ENCODE results near the gene SMAD7.

DNA sequence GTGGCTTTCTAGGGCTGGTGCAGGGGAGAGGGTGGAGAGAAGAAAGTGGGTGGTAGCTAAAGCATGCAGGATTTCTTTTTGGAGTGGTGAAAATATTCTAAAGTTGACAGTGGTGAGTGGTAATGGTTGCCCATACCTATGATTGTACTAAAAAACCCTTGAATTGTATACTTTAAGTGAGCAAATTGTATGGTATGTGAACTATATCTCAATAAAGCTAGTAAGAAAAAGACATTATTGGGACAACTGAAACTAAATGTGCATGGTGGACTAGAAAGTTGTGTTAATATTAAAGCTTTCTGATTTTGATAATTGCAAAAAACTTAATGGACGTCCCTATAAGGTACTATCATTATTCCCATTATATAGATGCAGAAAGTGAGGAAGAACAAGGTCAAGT lies 50.3 kb downstream of the SMAD7 start:
- TF ChIP-seq, protein P1, sequence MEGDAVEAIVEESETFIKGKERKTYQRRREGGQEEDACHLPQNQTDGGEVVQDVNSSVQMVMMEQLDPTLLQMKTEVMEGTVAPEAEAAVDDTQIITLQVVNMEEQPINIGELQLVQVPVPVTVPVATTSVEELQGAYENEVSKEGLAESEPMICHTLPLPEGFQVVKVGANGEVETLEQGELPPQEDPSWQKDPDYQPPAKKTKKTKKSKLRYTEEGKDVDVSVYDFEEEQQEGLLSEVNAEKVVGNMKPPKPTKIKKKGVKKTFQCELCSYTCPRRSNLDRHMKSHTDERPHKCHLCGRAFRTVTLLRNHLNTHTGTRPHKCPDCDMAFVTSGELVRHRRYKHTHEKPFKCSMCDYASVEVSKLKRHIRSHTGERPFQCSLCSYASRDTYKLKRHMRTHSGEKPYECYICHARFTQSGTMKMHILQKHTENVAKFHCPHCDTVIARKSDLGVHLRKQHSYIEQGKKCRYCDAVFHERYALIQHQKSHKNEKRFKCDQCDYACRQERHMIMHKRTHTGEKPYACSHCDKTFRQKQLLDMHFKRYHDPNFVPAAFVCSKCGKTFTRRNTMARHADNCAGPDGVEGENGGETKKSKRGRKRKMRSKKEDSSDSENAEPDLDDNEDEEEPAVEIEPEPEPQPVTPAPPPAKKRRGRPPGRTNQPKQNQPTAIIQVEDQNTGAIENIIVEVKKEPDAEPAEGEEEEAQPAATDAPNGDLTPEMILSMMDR (IDR thresholded peaks at IDR 0.05): no peak
- no peak for TF ChIP-seq POLR2A (IDR thresholded peaks at IDR 0.05)
